ENCODE measurements around the gene SLC11A1. TPM values are rescaled to one million over a fixed set of nuclear protein-coding genes. Genes with fewer than 3 reads are reported as not detected.

Gene SLC11A1
- total and polyA plus RNA-seq, 2 experiments from 2014 or later = 0.31 TPM; not detected in 1

DNA sequence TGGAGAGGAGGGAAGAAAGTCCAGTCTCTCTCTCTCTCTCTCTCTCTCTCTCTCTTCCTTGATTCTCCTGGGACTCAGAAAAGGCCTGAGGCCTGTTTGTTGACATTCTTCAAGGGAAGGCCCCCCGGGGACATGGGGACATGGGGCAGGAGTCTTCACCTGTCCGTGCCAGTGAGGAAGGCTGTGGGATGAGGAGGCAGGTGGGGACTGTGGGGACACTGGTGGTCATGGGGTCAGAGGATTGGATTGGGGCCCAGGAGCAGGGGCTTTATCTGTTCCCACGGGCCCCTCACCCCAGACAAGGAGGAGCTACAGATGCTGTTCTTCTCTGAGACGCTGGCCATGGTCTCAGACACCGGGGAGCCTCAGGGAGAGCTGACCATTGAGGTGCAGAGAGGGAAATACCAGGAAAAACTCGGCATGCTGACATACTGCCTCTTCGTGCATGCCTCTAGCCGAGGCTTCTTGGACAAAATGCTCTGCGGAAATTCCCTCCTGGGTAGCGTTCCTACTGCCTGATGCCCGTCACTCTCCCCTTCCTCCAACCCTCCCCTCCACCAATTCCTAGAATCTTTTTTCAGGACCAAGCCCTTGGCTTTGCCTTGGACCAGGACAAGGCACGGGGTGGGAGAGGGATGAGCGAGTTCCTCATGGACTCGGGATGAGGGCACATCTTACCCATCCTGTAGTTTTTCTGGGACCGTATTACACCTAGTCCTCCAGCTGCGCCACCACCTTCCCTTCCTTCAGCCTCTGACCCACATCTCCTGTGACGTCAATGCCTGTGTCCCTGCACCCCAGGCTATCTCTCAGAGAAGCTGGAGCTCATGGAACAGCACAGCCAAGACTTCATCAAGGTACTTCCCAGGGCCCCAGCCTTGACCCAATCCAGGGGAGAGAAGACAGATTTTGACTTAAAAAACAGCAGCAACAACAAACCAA is 24.6 kb upstream of the SLC11A1 start (continued):
- TF ChIP-seq ZNF462 (CRISPR knock-in tag; IDR thresholded peaks at IDR 0.05) = no peak
- no peak for TF ChIP-seq STAT1 (IDR thresholded peaks at IDR 0.05; ENCODE audit: unreplicated experiment)
- TF ChIP-seq ZNF331 (CRISPR knock-in tag; IDR thresholded peaks at IDR 0.05; ENCODE audit: low read depth) = no peak
- TF ChIP-seq POLR2AphosphoS5 (IDR thresholded peaks at IDR 0.05; ENCODE audit: low read depth) = no peak

GRCh38 chr2:218360453-218360852 is 21.6 kb upstream of the SLC11A1 start:
- peak overlapping the region; percentile 66; the same call in 1 of the 2 replicates for H2AFZ ChIP-seq
- no peak overlapping the region for H3K4me2 ChIP-seq
- H3K27ac Mint-ChIP-seq = no peak overlapping the region
- H3K27ac ChIP-seq (ENCODE audit: low read depth) = no peak overlapping the region
- DNase-seq (ENCODE audit: low spot score) (no peak), ATAC-seq (no peak)
- no peaks in the 10 kb centered on the region for H4K20me1 ChIP-seq (replicated peaks; ENCODE audit: insufficient read depth)
- no peaks in the 10 kb centered on the region for H3K9me2 ChIP-seq (ENCODE audit: insufficient read depth)
- H3F3A ChIP-seq (replicated peaks; ENCODE audit: low read depth) = no peaks in the 10 kb centered on the region
- H3K27me3 Mint-ChIP-seq (ENCODE audit: insufficient read depth, low read depth, poor library complexity) = peaks cover 18% of the 10 kb centered on the region
- H3K27me3 ChIP-seq (ENCODE audit: insufficient read depth) = no peaks in the 10 kb centered on the region
- no peaks in the 10 kb centered on the region for H3K79me2 ChIP-seq (replicated peaks; ENCODE audit: insufficient read depth)
- H3K36me3 Mint-ChIP-seq (ENCODE audit: low read depth) = no peaks in the 10 kb centered on the region
- H3K4me1 ChIP-seq (ENCODE audit: insufficient read depth) = no peaks in the 10 kb centered on the region
- peaks cover 14% of the 10 kb centered on the region; the same call in 2 of the 3 replicates for H3K4me1 Mint-ChIP-seq
- no peak overlapping the region for H3K4me3 ChIP-seq
- no peaks in the 10 kb centered on the region for H3K9me3 Mint-ChIP-seq
- no peaks in the 10 kb centered on the region for H3K36me3 ChIP-seq (ENCODE audit: insufficient read depth)
- H3K4me3 Mint-ChIP-seq = no peak overlapping the region
- TF ChIP-seq EZH2phosphoT487 (IDR thresholded peaks at IDR 0.05; ENCODE audit: unreplicated experiment) (no peak), ZNF114 (CRISPR knock-in tag; IDR thresholded peaks at IDR 0.05) (no peak), CTCF (conservative IDR thresholded peaks at IDR 0.05; ENCODE audit: low read depth in 2 of 2) (no peak), NANOG (IDR thresholded peaks at IDR 0.05; ENCODE audit: borderline replicate concordance) (no peak), CREB1 (CRISPR knock-in tag; IDR thresholded peaks at IDR 0.05; ENCODE audit: low read depth) (no peak), POLR2AphosphoS5 (IDR thresholded peaks at IDR 0.05; ENCODE audit: low read depth) (no peak), STAT1 (IDR thresholded peaks at IDR 0.05; ENCODE audit: unreplicated experiment) (no peak), ZNF331 (CRISPR knock-in tag; IDR thresholded peaks at IDR 0.05; ENCODE audit: low read depth) (no peak)

All from GM23338 (cell line).